ENCODE measurements around the gene ESRP2. TPM values are rescaled to one million over a fixed set of nuclear protein-coding genes. Genes with fewer than 3 reads are reported as not detected.

Gene ESRP2
- total RNA-seq, 1 experiment from 2014 or later: 48.8 TPM

DNA sequence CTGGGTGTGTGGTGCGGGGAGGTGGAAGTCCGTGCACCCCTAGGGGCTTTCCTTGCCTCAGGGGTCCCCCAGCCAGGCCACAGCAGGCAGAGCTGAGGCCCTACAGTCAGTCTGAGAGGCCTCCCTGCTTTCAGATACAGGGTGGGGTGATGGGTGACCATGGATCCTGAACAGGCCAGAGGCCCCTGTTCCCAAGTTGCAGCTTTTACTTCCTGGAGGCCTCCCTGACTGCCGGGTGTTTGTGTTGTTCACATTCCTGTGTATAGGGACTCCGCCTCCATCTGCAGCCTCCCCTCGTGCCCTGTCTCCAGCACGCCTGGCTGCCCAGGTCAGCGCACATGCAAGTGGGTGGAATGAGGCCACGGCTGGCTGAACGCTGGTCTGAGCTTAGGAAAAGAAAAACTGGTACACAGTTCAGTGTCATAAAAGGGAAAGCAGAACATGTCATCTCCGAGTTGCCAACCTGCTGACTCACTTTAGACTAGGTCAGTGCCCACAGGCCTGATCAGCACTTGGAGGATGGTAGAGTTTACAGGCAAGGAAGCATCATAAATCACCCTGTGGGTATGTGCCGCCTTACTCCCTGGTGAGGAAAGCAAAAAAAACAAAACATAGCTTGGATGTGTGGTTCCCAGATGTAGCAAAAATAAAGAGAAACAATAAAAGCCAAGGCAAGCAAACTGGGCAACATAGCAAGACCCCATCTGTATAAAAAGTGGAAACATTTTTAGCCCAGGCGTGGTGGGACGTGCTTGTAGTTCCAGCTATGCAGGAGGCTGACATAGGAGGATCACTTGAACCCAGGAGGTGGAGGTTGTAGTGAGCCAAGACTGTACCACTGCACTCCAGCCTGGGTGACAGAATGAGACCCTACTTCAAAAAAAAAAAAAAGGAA is 22.2 kb upstream of the ESRP2 start:
- peak; percentile 67 for DNase-seq (ENCODE audit: unreplicated experiment)
- ChIA-PET CTCF (interaction anchor here (0.6 to 7.3 kb wide), 17 partner anchors 9 to 1532 kb away, joined by 3 to 46 read pairs (median 4); partner anchors contain the start of genes PRMT7 and SLC7A6OS), POLR2A (interaction anchor here (0.7 to 2.7 kb wide), 8 partner anchors 8 to 173 kb away, joined by 3 to 20 read pairs (median 4); partner anchors contain the start of genes ESRP2, NFATC3, PLA2G15 and PRMT7)
- TF ChIP-seq, protein P1, sequence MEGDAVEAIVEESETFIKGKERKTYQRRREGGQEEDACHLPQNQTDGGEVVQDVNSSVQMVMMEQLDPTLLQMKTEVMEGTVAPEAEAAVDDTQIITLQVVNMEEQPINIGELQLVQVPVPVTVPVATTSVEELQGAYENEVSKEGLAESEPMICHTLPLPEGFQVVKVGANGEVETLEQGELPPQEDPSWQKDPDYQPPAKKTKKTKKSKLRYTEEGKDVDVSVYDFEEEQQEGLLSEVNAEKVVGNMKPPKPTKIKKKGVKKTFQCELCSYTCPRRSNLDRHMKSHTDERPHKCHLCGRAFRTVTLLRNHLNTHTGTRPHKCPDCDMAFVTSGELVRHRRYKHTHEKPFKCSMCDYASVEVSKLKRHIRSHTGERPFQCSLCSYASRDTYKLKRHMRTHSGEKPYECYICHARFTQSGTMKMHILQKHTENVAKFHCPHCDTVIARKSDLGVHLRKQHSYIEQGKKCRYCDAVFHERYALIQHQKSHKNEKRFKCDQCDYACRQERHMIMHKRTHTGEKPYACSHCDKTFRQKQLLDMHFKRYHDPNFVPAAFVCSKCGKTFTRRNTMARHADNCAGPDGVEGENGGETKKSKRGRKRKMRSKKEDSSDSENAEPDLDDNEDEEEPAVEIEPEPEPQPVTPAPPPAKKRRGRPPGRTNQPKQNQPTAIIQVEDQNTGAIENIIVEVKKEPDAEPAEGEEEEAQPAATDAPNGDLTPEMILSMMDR (IDR thresholded peaks at IDR 0.05; ENCODE audit: unreplicated experiment): no peak
- Mint-ChIP-seq H3K4me1 (ENCODE audit: insufficient read depth, unreplicated experiment) (peaks cover 10% of the 10 kb centered on the region), H3K4me3 (ENCODE audit: unreplicated experiment) (no peak overlapping the region), H3K36me3 (ENCODE audit: insufficient read depth, unreplicated experiment) (peaks cover 15% of the 10 kb centered on the region), H3K9me3 (ENCODE audit: unreplicated experiment) (no peaks in the 10 kb centered on the region), H3K27me3 (ENCODE audit: insufficient read depth, unreplicated experiment) (no peaks in the 10 kb centered on the region), H3K27ac (ENCODE audit: low read depth, unreplicated experiment) (peak overlapping the region; percentile 14)
- no TSS peak for BruUV-seq (replicated peaks)
- intact Hi-C loops (cut with micrococcal nuclease): no loop called here

DNA sequence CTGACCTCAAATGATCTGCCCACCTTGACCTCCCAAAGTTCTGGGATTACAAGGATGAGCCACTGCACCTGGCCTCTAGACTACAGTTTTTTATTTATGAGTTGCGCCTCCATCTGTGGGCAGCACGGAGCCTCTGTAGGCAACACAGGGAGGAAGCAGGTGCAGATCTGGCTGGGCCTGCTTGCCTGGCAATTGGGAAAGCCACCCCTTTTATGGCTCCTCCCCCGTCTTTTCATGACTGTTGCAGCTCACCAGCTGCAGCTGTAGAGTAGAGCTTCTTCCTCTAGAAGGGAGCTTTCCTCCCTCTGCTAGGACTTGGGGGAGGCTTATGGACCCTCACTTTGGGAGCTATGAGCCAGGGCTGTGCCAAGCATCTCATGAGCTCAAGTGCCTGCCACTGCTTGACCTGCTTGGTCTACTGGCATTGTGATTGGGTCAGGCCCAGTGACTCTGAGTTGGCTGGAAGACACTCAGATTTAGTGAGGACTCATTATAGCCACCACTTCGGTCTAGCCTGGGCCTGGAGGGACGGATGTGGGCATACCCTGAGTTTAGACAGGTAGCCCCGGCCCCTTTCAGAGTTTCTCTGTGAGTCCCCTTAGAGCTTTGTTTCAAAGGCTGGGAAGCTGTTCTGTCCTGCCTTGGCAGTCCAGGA is 21.5 kb upstream of the ESRP2 start:
- Mint-ChIP-seq H3K27ac (ENCODE audit: low read depth, unreplicated experiment) (peak overlapping the region; percentile 14), H3K9me3 (ENCODE audit: unreplicated experiment) (no peaks in the 10 kb centered on the region), H3K36me3 (ENCODE audit: insufficient read depth, unreplicated experiment) (peaks cover 15% of the 10 kb centered on the region), H3K27me3 (ENCODE audit: insufficient read depth, unreplicated experiment) (no peaks in the 10 kb centered on the region), H3K4me1 (ENCODE audit: insufficient read depth, unreplicated experiment) (peaks cover 7% of the 10 kb centered on the region), H3K4me3 (ENCODE audit: unreplicated experiment) (no peak overlapping the region)
- intact Hi-C loops (cut with micrococcal nuclease): no loop called here
- ChIA-PET CTCF (interaction anchor here (0.6 to 7.3 kb wide), 10 partner anchors 8 to 80 kb away, joined by 3 to 46 read pairs (median 4); partner anchors contain the start of genes PRMT7 and SLC7A6OS), POLR2A (interaction anchor here (0.7 to 2.7 kb wide), 7 partner anchors 9 to 172 kb away, joined by 3 to 20 read pairs (median 6); partner anchors contain the start of genes ESRP2, NFATC3, PLA2G15 and PRMT7)
- BruUV-seq (replicated peaks): no TSS peak
- no peak for DNase-seq (ENCODE audit: unreplicated experiment)
- TF ChIP-seq, protein P1 (IDR thresholded peaks at IDR 0.05; ENCODE audit: unreplicated experiment): no peak

DNA sequence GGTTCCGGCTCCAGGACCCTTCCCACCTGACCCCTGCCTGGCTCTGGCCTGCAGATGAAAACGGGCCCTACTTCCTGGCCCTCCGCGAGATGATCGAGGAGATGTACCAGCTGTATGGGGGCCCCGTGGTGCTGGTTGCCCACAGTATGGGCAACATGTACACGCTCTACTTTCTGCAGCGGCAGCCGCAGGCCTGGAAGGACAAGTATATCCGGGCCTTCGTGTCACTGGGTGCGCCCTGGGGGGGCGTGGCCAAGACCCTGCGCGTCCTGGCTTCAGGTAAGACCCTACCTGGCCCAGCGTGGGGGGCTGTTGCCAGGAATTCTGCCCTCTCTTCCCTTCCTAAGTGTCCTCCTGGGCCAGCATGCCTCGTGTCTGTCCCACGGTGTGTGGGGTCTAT is 19.8 kb upstream of the ESRP2 start:
- no peaks in the 10 kb centered on the region for H3K9me3 Mint-ChIP-seq (ENCODE audit: unreplicated experiment)
- H3K27ac Mint-ChIP-seq (ENCODE audit: low read depth, unreplicated experiment): no peak overlapping the region
- POLR2A ChIA-PET: interaction anchor here (1.0 kb wide), 1 partner anchor 18 kb away, joined by 3 read pairs; no protein-coding TSS in a partner anchor
- no TSS peak for BruUV-seq (replicated peaks)
- H3K4me3 Mint-ChIP-seq (ENCODE audit: unreplicated experiment): no peak overlapping the region
- TF ChIP-seq, protein P1 (IDR thresholded peaks at IDR 0.05; ENCODE audit: unreplicated experiment): no peak
- CTCF ChIA-PET: no interaction called here
- H3K4me1 Mint-ChIP-seq (ENCODE audit: insufficient read depth, unreplicated experiment): peaks cover 7% of the 10 kb centered on the region
- H3K27me3 Mint-ChIP-seq (ENCODE audit: insufficient read depth, unreplicated experiment): no peaks in the 10 kb centered on the region
- intact Hi-C loops (cut with micrococcal nuclease): no loop called here
- peaks cover 11% of the 10 kb centered on the region for H3K36me3 Mint-ChIP-seq (ENCODE audit: insufficient read depth, unreplicated experiment)
- no peak for DNase-seq (ENCODE audit: unreplicated experiment)

DNA sequence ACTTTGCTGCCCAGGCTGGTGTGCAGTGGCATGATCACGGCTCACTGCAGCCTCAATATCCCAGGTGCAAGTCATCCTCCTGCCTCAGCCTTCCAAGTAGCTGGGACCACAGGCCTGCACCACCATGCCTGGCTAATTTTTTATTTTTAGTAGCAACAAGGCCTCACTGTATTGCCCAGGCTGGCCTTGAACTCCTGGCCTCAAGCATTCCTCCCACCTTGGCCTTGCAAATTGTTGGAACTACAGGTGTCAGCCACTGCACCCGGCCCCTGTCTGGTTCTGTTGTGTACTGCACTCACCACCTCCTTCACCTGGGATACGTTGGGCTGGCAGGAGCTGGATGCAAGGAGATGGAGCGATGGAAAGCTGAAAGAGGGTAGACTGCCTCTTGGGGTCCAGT is 17.8 kb upstream of the ESRP2 start:
- ChIA-PET POLR2A (no interaction called here), CTCF (interaction anchor here (0.6 to 2.1 kb wide), 3 partner anchors 13 to 75 kb away, joined by 3 to 11 read pairs (median 11); no protein-coding TSS in a partner anchor)
- DNase-seq (ENCODE audit: unreplicated experiment): no peak
- Mint-ChIP-seq H3K4me3 (ENCODE audit: unreplicated experiment) (no peak overlapping the region), H3K27me3 (ENCODE audit: insufficient read depth, unreplicated experiment) (no peaks in the 10 kb centered on the region), H3K4me1 (ENCODE audit: insufficient read depth, unreplicated experiment) (peaks cover 7% of the 10 kb centered on the region), H3K9me3 (ENCODE audit: unreplicated experiment) (no peaks in the 10 kb centered on the region), H3K27ac (ENCODE audit: low read depth, unreplicated experiment) (no peak overlapping the region), H3K36me3 (ENCODE audit: insufficient read depth, unreplicated experiment) (peaks cover 14% of the 10 kb centered on the region)
- BruUV-seq (replicated peaks): no TSS peak
- TF ChIP-seq, protein P1 (IDR thresholded peaks at IDR 0.05; ENCODE audit: unreplicated experiment): no peak
- intact Hi-C loops (cut with micrococcal nuclease): no loop called here

All from MCF 10A (cell line).